Stimulated activated CD8-positive, alpha-beta memory T cell treated with anti-CD3 and anti-CD28 coated beads, Interleukin-12 subunit alpha, Interleukin-12 subunit beta, amount 100 ng/mL, for 24 hours (primary cell): ENCODE results near the gene SKI.
"Not testable (repeated sequence)": the region's sequence is repeated elsewhere in the genome, so short reads cannot be mapped to it uniquely, and the experiment has no call there.

Experiments used
- DNase-seq: peaks from one replicate; pipeline ENCODE4 v3.0.0-alpha.2; 2020; ENCODE audit errors: extremely low read depth

The SKI gene

DNA sequence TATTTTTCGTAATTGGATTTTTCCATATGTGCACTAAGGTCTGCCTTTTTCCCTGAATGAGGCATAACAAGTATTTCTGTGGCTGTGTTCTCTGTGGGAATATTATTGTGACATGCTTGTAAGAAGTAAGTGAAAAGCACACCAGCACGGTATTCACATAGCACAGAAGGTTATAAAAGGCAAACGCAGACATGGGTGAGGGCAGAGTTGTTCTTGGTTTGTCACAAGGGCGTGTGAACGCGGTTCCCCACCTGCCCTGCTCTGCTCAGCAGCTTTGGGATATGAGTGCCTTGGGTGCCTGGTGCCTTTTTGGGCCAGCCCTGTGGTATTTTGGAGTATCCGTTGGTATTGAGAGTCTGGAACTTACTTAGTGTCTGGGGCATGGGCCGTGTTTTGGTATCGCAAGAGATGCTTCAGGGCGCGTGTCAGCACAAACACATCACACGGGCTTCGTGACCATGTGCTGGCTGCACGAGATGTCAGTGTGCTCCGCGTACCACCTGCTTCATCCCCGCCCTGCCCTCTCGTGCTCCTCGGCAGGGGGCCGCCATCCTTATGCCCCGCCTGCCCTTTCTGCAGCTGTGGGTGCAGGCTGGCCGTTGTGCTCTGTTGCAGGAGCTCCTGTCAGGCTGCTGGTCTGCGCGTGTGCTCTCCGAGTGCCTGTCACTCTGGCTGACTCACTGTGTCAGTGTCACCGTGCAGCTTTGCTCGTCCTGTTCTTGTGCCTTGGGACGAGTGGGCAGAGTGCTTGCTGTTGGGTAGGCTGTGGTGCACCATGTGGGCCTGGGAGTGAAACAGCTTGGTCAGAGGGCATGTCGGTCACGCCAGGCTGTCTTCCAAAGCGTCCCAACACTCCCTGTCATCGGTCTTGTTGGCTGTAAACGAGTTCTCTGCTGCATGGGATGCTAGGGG, 15.0 kb downstream of the SKI start:
- DNase-seq, result no peak

DNA sequence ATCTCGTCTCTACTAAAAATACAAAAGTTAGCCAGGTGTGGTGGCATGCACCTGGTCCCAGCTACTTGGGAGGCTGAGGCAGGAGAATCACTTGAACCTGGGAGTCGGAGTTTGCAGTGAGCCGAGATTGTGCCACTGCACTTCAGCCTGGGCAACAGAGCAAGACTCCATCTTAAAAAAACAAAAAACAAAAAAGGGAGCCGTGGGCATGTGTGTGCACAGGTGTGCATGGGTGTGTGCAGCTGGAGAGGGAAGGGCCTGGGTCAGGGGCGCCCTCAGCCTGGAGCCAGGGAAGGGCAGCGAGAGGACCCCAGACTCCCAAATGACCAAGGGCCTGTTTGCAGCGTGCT, 18.9 kb downstream of the SKI start:
- not testable (repeated sequence) for DNase-seq

GRCh38 chr1:2247760-2248126, 19.6 kb downstream of the SKI start:
- DNase-seq, result no peak

DNA sequence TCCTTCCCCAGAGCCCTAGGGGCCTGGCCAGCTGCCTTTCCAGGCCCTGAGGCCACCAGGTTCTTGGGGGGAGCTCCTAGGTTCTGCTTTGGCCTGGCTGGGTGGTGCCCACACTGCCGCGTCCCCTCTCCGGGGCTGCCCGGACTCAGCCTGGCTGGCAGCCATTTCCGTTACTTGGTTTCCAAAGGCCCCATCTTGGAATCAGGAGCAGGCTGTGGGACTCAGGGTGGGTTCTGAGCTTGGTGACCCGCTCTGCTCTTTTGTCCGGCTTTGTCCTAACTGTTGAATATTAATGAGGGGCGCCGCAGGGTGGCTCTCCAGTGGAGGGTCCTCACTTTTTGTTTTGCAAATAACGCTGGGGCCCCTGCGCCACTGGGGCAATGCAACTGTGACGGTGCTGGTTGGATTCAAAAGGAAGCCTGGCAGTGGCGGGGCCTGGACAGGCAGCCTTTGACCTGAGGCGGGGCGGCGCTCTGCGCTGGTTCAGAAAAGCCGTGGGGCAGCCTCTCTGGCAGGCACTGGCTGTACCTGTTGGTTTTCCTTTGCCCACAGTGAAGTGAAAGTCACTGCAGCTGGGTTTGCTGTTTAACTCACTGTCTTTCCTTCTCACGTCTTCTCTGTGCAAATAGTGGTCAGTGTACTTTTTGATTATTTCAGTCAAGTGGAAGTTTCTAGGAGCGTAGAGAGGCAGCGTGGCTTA, 20.2 kb downstream of the SKI start:
- no peak for DNase-seq

DNA sequence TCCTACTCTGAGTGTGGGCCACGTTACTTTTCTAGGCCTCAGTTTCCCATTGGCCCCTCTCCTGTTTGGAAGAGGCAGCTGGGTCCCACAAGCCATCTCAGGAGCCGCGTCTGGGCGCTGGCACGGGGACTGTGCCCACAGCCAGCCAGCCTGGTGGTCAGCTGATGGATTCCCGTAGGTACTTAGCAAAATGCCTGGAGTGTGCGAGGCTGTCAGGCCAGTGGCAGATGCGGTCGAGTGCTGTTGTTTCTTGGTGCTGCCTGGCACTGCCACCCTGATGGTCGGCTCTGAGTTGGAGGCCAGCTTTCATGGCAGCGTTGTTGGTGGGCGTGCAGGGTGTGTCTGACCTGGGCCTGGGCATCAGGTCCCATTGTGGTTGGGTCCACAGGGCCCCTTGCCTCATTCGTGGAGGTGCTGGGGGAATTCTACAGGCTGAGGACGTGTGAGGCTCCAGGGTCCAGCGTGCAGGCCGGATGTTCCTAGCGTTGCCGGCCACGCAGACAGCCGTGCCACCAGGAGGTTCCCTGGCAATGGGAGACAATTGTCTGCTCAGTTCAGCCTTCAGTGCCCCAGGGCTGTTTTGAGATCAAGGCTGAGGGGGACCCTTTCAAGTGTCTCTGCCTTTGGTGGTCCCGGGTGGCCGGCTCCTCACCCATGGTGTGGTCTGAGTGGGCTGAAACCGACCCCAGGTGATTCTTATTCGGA, 20.9 kb downstream of the SKI start:
- DNase-seq, result no peak

DNA sequence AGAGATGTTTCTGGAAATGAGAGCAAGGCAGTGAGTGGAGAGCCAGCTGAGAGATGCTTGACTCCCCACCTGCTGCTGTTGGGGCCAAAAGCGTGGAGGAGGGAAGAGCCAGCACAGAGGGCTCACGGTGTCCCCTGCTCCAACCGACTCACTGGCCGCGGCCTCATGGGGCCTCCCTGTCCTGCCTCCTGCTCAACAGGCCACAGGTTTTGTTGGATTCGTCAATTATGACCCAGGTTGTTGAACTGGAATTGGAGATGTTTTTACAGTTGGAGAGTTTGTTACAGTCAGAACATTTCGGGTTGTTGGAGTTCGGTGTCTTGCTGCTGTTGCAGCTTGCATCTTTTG, 21.4 kb downstream of the SKI start:
- no peak for DNase-seq

GRCh38 chr1:2250721-2251281, 22.7 kb downstream of the SKI start:
- no peak for DNase-seq

- no peak for DNase-seq
These were observed 23.2 kb downstream of the SKI start for GRCh38 chr1:2251363-2251762.

- no peak for DNase-seq
These were observed 23.7 kb downstream of the SKI start for GRCh38 chr1:2251786-2252185.

DNA sequence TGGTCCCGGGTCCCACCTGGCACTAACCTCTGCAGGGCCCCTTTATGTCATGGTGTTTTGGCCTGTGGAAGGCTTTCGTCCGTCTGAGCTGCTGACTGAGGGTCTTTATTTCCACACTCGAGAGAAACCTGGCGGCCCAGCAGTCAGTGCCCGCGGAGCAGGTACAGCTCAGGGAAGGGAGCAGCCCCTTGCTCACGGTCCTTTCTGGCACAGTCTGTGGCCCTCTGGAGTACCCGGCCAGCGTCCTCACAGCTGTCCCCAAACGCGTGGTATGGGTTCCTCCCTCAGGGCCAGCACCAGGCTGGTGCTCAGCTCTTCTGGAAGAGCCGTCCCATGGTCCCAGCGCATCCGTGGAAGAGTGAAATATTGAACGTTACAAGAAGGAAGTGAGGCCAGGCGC, 24.3 kb downstream of the SKI start:
- no peak for DNase-seq

DNA sequence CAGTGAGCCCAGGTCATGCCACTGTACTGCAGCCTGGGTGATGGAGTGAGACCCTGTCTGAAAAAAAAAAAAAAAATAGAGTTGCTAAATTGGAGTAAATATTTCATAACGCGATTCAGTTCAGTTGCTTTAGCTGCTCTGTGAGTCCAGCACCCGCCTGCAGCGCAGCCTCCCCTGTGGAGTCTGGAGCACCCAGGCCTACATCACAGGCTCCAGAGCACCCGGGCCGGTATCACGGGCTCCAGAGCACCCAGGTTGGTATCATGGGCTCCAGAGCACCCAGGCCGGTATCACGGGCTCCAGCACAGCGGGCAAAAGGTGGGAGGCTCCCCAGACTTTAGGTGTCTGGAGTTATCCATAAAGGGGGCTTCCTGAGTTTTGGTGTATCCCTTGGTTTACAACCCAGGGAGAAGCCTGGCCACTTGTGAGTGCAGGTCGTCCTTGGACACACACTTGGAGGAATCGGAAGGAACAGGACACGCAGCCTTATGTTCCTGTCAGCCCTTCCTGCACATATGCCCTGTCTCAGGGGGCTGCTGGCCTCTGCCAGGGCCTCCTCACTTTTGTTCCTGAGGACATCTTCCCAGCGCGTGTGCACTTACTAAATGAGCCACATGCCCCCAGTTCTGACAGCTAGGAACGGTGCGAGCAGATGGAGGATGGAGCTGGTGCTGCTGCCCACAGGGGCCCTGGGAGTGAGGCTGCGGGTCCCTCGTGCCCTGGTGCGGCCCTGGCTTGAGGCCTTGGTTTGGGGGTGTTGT, 25.1 kb downstream of the SKI start:
- no peak for DNase-seq

DNA sequence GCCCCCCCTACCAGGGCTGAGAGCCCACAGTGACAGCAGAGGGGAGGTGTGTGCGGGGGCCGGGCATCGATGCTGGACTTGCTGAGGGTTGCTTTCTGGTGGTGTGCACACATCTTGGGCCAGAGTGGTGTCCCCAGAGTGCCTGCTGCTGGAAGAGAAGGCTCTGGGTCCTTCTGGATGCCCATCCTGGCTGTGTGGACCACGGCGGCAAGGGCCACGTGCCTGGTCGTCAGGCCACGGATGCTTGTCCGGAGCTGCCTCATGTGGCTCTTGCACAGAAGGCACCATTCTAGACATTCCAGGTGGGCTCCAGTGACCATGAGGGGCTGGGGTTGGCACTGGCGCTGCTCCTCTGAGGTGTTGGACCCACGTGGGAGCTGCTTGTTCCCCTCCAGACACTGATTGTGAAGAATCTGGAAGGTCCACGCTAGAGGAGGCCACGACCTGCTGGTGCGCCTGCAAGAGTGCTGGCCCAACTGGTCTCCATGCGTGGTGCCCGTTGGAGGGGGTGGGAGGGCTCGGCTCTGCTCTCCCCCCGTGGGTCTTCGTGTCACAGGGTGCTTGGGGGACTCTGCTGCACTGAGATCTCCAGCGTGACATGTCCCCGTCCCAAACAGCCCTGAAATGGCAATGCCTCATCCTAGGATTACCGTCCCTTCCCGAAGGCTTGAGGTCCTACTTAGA, 25.8 kb downstream of the SKI start:
- no peak for DNase-seq

- no peak for DNase-seq
These were observed 26.9 kb downstream of the SKI start for GRCh38 chr1:2255047-2255419.

GRCh38 chr1:2255420-2256369, 27.6 kb downstream of the SKI start:
- DNase-seq, result peak; percentile 28

GRCh38 chr1:2256435-2257244, 28.5 kb downstream of the SKI start:
- no peak for DNase-seq

GRCh38 chr1:2257245-2257627, 29.1 kb downstream of the SKI start:
- no peak for DNase-seq

GRCh38 chr1:2258122-2258681, 30.1 kb downstream of the SKI start:
- no peak for DNase-seq

DNA sequence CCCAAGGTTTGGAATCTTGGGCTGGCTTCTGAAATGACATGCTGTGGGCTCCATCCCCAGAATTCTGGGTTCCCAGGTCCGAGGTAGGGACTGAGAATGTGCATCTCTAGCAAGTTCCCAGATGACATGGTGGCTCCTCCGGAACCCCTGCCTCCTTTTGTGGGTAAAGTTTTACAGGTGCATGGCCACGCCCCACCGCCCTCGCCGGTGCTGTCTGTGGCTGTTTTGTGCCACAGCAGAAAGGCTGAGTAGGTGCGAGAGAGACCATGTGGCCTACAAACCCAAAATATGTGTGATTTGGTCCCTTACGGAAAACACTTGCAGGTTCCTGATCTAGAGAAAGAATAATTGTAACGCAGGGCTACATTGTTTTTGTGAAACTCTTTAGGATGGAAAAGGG, 30.9 kb downstream of the SKI start:
- no peak for DNase-seq
